Peyer's patch (tissue), 4 donors: ENCODE results near the gene WRAP73. TPM values are rescaled to one million over a fixed set of nuclear protein-coding genes. Genes with fewer than 3 reads are reported as not detected.

Experiments
- DNase-seq, 3 donors: peaks; one replicate each; pipeline ENCODE4 v3.0.0-alpha.2; 2017 to 2019
- H3K27ac ChIP-seq, 4 donors: fragments of 200-600 bp; sonication (generic); one replicate each; pipeline ENCODE4 v1.5.1; 2016 to 2019
- H3K27me3 ChIP-seq, 2 donors: fragments of 200-600 bp; sonication (generic); one replicate each; pipeline ENCODE4 v1.5.1; 2019
- H3K36me3 ChIP-seq, 3 donors: fragments of 200-600 bp; sonication (generic); one replicate each; pipeline ENCODE4 v1.5.1; 2016 to 2019
- H3K4me1 ChIP-seq, 4 donors: fragments of 200-600 bp; sonication (generic); one replicate each; pipeline ENCODE4 v1.5.1; 2016 to 2019
- H3K4me3 ChIP-seq, 4 donors: fragments of 200-600 bp; sonication (generic); 1 replicate in 3 of 4; 2 replicates in 1 of 4; pipeline ENCODE4 v1.5.1; 2016 to 2019; ENCODE audit warnings: mild to moderate bottlenecking in 1 of 4
- H3K9me3 ChIP-seq, 4 donors: fragments of 200-600 bp; sonication (generic); one replicate each; pipeline ENCODE4 v1.5.1; 2016 to 2019; ENCODE audit warnings: mild to moderate bottlenecking in 1 of 4
- POLR2A ChIP-seq, 2 donors: fragments of 450-650 bp; IDR thresholded peaks; one replicate each; pipeline ENCODE4 v1.5.1; 2017; ENCODE audit warnings: antibody characterized with exemption in 2 of 2, mild to moderate bottlenecking in 2 of 2, moderate library complexity in 2 of 2
- total RNA-seq, 4 donors: library from RNA; depleted of rRNA; stranded (reverse); fragments of >200 nt; gene quantifications; one replicate each; pipeline ENCODE4 v1.1.0, GENCODE V29; 2016
- TF ChIP-seq, protein P1 (sequence below), 6 experiments: fragments of 450-650 bp in 4 of 6; fragments of 200-600 bp in 2 of 6; sonication (generic) in 1 of 6; IDR thresholded peaks; one replicate each; pipeline ENCODE4 v1.5.1; 2017 to 2019; ENCODE audit warnings: antibody characterized with exemption in 6 of 6, mild to moderate bottlenecking in 3 of 6, moderate library complexity in 1 of 6

Gene WRAP73
- total RNA-seq, 4 donors from 2014 or later = 34.3 to 71.1 (median 49.4) TPM

GRCh38 chr1:3607703-3608065 is 42.2 kb downstream of the WRAP73 start:
- Histone ChIP-seq H3K27ac (no peak overlapping the region), H3K9me3 (no peaks in the 10 kb centered on the region), H3K4me3 (no peak overlapping the region), H3K36me3 (no peaks in the 10 kb centered on the region), H3K27me3 (no peaks in the 10 kb centered on the region), H3K4me1 (peaks cover 5 to 18% (median 15%) of the 10 kb centered on the region in 4 donors)
- DNase-seq = no peak
- no peak for TF ChIP-seq POLR2A (IDR thresholded peaks at IDR 0.05)
- TF ChIP-seq, protein P1, sequence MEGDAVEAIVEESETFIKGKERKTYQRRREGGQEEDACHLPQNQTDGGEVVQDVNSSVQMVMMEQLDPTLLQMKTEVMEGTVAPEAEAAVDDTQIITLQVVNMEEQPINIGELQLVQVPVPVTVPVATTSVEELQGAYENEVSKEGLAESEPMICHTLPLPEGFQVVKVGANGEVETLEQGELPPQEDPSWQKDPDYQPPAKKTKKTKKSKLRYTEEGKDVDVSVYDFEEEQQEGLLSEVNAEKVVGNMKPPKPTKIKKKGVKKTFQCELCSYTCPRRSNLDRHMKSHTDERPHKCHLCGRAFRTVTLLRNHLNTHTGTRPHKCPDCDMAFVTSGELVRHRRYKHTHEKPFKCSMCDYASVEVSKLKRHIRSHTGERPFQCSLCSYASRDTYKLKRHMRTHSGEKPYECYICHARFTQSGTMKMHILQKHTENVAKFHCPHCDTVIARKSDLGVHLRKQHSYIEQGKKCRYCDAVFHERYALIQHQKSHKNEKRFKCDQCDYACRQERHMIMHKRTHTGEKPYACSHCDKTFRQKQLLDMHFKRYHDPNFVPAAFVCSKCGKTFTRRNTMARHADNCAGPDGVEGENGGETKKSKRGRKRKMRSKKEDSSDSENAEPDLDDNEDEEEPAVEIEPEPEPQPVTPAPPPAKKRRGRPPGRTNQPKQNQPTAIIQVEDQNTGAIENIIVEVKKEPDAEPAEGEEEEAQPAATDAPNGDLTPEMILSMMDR (IDR thresholded peaks at IDR 0.05) = no peak

DNA sequence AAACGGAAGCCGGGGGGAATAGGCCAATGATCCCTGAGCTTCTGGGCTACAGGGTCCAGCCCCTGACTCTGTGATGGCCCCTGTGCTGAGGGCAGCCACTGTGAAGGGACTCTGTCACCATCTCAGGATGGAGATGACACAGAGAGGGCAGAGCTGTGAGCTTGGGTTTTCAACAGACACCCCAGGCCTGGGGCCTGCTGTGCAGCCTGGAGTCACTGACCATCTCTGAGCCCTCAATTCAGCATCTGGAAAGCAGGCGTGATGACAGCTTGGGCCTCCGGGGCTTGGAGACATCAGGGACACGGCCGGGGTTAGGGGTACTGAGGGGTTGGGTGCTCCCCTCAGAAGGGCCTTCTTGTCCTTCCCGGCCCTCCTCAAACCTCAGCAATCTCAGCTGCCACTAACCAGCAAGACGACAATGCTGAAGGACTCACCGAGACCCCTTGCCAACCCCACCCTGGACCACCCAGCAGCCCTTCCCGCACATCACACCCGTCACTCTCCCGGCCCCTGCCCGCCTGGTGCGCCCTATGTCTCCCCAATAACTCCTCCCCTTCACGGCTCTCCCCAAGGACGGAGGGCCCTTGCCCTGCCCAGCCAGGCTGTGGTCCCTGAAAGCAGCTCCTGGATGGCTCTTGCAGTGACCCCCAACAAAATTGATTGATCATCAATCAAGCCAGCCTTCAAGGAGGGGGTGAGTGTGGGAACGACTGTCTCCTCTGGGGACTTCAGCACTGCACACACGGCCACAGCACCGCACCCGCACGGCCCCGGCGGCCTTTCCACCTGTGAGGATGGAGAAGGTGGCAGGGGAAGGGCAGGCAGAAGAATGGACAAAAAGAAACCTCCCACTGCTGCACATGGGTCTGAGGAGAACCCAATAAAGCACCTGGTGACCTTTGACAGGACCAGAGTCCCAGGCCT is 42.9 kb downstream of the WRAP73 start:
- Histone ChIP-seq H3K36me3 (no peaks in the 10 kb centered on the region), H3K27me3 (no peaks in the 10 kb centered on the region), H3K4me3 (no peak overlapping the region), H3K4me1 (peaks cover 5 to 18% (median 15%) of the 10 kb centered on the region in 4 donors), H3K27ac (no peak overlapping the region), H3K9me3 (no peaks in the 10 kb centered on the region)
- DNase-seq = no peak
- TF ChIP-seq, protein P1 (IDR thresholded peaks at IDR 0.05) = no peak
- no peak for TF ChIP-seq POLR2A (IDR thresholded peaks at IDR 0.05)

DNA sequence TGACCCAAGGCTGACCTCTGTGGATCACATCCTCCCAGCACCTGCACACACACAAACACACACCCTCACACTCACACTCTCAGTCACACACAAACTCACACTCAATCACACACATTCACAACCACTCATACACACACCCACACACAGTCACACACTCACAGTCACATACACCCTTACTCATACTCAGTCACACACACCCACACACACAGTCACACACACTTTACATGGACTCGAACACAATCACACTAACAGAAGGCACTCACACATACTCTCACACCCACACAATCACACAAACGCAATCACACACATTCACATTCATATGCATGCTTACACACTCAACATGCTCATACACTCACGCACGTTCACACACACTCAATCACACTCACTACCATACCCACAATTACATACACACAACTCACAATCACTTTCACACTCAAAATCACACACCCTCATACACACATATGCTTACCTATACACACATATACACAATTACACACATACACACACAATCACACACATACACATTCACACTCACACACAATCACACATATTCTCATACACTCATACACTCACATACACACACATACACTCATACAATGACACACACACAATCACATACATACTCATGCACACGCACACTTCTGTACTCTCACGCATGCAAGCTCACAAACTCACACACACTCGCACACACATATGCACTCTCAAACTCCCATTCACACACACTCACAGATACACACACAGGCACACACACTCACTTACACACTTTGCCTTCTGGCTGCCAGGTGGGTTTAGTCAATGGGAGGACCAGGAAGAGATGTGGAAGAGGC is 44.7 kb downstream of the WRAP73 start:
- TF ChIP-seq, protein P1 (IDR thresholded peaks at IDR 0.05) = no peak
- no peak for TF ChIP-seq POLR2A (IDR thresholded peaks at IDR 0.05)
- Histone ChIP-seq H3K27ac (no peak overlapping the region), H3K27me3 (no peaks in the 10 kb centered on the region), H3K4me1 (peaks cover 0 to under 1% (median under 1%) of the 10 kb centered on the region in 4 donors), H3K4me3 (no peak overlapping the region), H3K9me3 (no peaks in the 10 kb centered on the region), H3K36me3 (no peaks in the 10 kb centered on the region)
- DNase-seq = no peak

DNA sequence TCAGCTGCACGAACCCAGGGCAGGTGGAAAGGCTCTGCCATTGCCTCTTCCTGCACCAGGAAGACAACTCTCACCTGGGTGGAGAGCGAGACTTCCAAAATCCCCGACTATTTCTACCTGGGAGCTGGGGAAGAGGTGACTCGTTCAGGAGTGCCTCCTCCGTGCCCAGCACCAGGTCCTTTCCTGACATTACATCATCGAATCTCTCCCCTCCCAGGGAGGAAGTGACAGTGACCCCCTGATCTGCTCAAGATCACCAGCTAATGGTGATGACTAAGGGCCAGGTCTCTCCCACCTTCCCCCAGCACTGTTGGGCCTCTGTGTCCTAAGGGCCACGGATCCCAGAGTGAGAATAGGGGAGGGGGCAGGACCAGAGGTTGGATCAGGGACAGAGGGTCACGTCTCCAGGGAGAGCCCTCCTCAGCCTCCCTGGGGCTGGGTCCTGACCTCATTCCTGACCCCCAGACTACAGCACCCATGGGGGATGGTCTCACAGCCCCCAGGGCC is 45.4 kb downstream of the WRAP73 start:
- Histone ChIP-seq H3K9me3 (no peaks in the 10 kb centered on the region), H3K27ac (no peak overlapping the region), H3K27me3 (no peaks in the 10 kb centered on the region), H3K36me3 (no peaks in the 10 kb centered on the region), H3K4me1 (no peaks in the 10 kb centered on the region), H3K4me3 (no peak overlapping the region)
- TF ChIP-seq, protein P1 (IDR thresholded peaks at IDR 0.05) = no peak
- TF ChIP-seq POLR2A (IDR thresholded peaks at IDR 0.05) = no peak
- no peak for DNase-seq

- Histone ChIP-seq H3K9me3 (no peaks in the 10 kb centered on the region), H3K4me1 (peaks cover 0 to 3% (median 2%) of the 10 kb centered on the region in 4 donors), H3K36me3 (no peaks in the 10 kb centered on the region), H3K27me3 (no peaks in the 10 kb centered on the region), H3K4me3 (no peak overlapping the region), H3K27ac (no peak overlapping the region)
- TF ChIP-seq, protein P1 (IDR thresholded peaks at IDR 0.05) = no peak
- no peak for TF ChIP-seq POLR2A (IDR thresholded peaks at IDR 0.05)
- DNase-seq = no peak
Observed at GRCh38 chr1:3603571-3604467, 46.1 kb downstream of the WRAP73 start.
